ENCODE data around the gene GALK2. TPM values are rescaled to one million over a fixed set of nuclear protein-coding genes. Genes with fewer than 3 reads are reported as not detected.

Gene GALK2
- polyA plus RNA-seq, 1 donor (not counting 4 experiments of a cell fraction or from before 2014, with no cell fraction given), result 29.7 TPM

DNA sequence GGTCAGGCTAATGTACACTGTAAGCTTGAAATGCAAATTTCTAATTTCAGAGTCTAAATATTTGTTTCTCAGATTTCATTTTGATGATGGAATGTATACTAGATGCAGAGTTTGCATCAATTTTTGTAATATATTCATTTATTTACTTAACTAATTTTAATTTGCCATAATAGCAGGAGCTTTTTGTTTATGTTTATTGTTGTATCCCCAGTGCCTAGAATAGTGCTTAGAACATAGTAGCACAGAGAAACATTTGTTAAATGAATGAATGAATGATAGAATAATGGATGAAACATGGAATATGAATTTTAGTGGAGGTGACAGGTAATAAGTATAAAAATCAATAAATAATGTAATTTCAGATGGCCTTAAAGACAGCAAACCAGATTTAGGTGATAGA is 5.2 kb upstream of the GALK2 start:
- Histone ChIP-seq H2AFZ (ENCODE audit: control insufficient read depth, low read length) (no peak overlapping the region), H3K27ac (ENCODE audit: control insufficient read depth, insufficient read depth, low read length) (no peak overlapping the region), H3K4me3 (ENCODE audit: control insufficient read depth in 2 of 3, extremely low read depth in 1 of 3, insufficient read depth in 2 of 3, low read depth in 1 of 3, low read length in 3 of 3) (no peak overlapping the region), H3K4me1 (ENCODE audit: control insufficient read depth, extremely low read depth, insufficient read depth, low read length) (peaks cover 6% of the 10 kb centered on the region), H3K9me3 (ENCODE audit: control insufficient read depth, low read depth, low read length) (no peaks in the 10 kb centered on the region), H3K9me1 (ENCODE audit: control insufficient read depth, extremely low read depth, insufficient read depth, low read length) (no peaks in the 10 kb centered on the region), H3K36me3 (ENCODE audit: control insufficient read depth in 2 of 2, extremely low read depth in 1 of 2, insufficient read depth in 2 of 2, low read length in 2 of 2) (no peaks in the 10 kb centered on the region), H3K27me3 (ENCODE audit: control insufficient read depth, extremely low read depth, insufficient read depth, low read length) (no peaks in the 10 kb centered on the region), H3K79me2 (ENCODE audit: control insufficient read depth, insufficient read depth, low read length) (peaks cover under 1% of the 10 kb centered on the region), H3K4me2 (ENCODE audit: control insufficient read depth, extremely low read depth, insufficient read depth, low read depth, low read length) (no peak overlapping the region), H3K9ac (ENCODE audit: control insufficient read depth, extremely low read depth, insufficient read depth, low read length) (no peak overlapping the region), H4K20me1 (ENCODE audit: control insufficient read depth, extremely low read depth, insufficient read depth, low read length) (no peaks in the 10 kb centered on the region)
- FAIRE-seq, result no peak
- dilution Hi-C loops (cut with MboI; ENCODE audit: extremely low pct_ligation_motif_present, low sequenced_read_pairs), result no loop called here
- no peak for TF ChIP-seq EZH2 (IDR thresholded peaks at IDR 0.05; ENCODE audit: low read length)
- TF ChIP-seq, protein P1, sequence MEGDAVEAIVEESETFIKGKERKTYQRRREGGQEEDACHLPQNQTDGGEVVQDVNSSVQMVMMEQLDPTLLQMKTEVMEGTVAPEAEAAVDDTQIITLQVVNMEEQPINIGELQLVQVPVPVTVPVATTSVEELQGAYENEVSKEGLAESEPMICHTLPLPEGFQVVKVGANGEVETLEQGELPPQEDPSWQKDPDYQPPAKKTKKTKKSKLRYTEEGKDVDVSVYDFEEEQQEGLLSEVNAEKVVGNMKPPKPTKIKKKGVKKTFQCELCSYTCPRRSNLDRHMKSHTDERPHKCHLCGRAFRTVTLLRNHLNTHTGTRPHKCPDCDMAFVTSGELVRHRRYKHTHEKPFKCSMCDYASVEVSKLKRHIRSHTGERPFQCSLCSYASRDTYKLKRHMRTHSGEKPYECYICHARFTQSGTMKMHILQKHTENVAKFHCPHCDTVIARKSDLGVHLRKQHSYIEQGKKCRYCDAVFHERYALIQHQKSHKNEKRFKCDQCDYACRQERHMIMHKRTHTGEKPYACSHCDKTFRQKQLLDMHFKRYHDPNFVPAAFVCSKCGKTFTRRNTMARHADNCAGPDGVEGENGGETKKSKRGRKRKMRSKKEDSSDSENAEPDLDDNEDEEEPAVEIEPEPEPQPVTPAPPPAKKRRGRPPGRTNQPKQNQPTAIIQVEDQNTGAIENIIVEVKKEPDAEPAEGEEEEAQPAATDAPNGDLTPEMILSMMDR (optimal IDR thresholded peaks at IDR 0.05 in 1 of 3, IDR thresholded peaks at IDR 0.05 in 1 of 3, conservative IDR thresholded peaks at IDR 0.05 in 1 of 3; ENCODE audit: extremely low read depth in 1 of 3, insufficient read depth in 2 of 3, low read length in 3 of 3), result no peak
- DNase-seq (ENCODE audit: low read depth, low spot score), result no peak

- no peaks in the 10 kb centered on the region for H3K36me3 ChIP-seq (ENCODE audit: control insufficient read depth in 2 of 2, extremely low read depth in 1 of 2, insufficient read depth in 2 of 2, low read length in 2 of 2)
- H2AFZ ChIP-seq (ENCODE audit: control insufficient read depth, low read length), result no peak overlapping the region
- H3K4me2 ChIP-seq (ENCODE audit: control insufficient read depth, extremely low read depth, insufficient read depth, low read depth, low read length), result no peak overlapping the region
- H3K27me3 ChIP-seq (ENCODE audit: control insufficient read depth, extremely low read depth, insufficient read depth, low read length), result no peaks in the 10 kb centered on the region
- H3K9me1 ChIP-seq (ENCODE audit: control insufficient read depth, extremely low read depth, insufficient read depth, low read length), result no peaks in the 10 kb centered on the region
- peaks cover 13% of the 10 kb centered on the region for H3K4me1 ChIP-seq (ENCODE audit: control insufficient read depth, extremely low read depth, insufficient read depth, low read length)
- FAIRE-seq (no peak), DNase-seq (ENCODE audit: low read depth, low spot score) (no peak)
- peaks cover 19% of the 10 kb centered on the region for H3K79me2 ChIP-seq (ENCODE audit: control insufficient read depth, insufficient read depth, low read length)
- H4K20me1 ChIP-seq (ENCODE audit: control insufficient read depth, extremely low read depth, insufficient read depth, low read length), result no peaks in the 10 kb centered on the region
- H3K9ac ChIP-seq (ENCODE audit: control insufficient read depth, extremely low read depth, insufficient read depth, low read length), result no peak overlapping the region
- TF ChIP-seq, protein P1 (optimal IDR thresholded peaks at IDR 0.05 in 1 of 3, IDR thresholded peaks at IDR 0.05 in 1 of 3, conservative IDR thresholded peaks at IDR 0.05 in 1 of 3; ENCODE audit: extremely low read depth in 1 of 3, insufficient read depth in 2 of 3, low read length in 3 of 3), result no peak
- TF ChIP-seq EZH2 (IDR thresholded peaks at IDR 0.05; ENCODE audit: low read length), result no peak
- no peak overlapping the region for H3K27ac ChIP-seq (ENCODE audit: control insufficient read depth, insufficient read depth, low read length)
- dilution Hi-C loops (cut with MboI; ENCODE audit: extremely low pct_ligation_motif_present, low sequenced_read_pairs), result no loop called here
- no peak overlapping the region for H3K4me3 ChIP-seq (ENCODE audit: control insufficient read depth in 2 of 3, extremely low read depth in 1 of 3, insufficient read depth in 2 of 3, low read depth in 1 of 3, low read length in 3 of 3)
- no peaks in the 10 kb centered on the region for H3K9me3 ChIP-seq (ENCODE audit: control insufficient read depth, low read depth, low read length)
These were observed 2.0 kb upstream of the GALK2 start for GRCh38 chr15:49168016-49168415.

All from keratinocyte (primary cell).